Esophagus muscularis mucosa (tissue), 4 donors: ENCODE measurements around the gene SMCHD1. TPM values are rescaled to one million over a fixed set of nuclear protein-coding genes. Genes with fewer than 3 reads are reported as not detected.

Source experiments
- DNase-seq: peaks from one replicate; pipeline ENCODE4 v3.0.0-alpha.2; 2017; ENCODE audit errors: extremely low spot score
- H3K27ac ChIP-seq, 4 donors: fragments of 200-600 bp; sonication (generic); replicated peaks in 1 of 4; 1 replicate in 3 of 4; 2 replicates in 1 of 4; pipeline ENCODE4 v1.5.1; 2016 to 2019; ENCODE audit warnings: mild to moderate bottlenecking in 1 of 4
- H3K27me3 ChIP-seq, 4 donors: fragments of 200-600 bp; sonication (generic); one replicate each; pipeline versions ENCODE4 v1.5.1 to v1.6.0; 2016 to 2019
- H3K36me3 ChIP-seq, 4 donors: fragments of 200-600 bp; sonication (generic); one replicate each; pipeline ENCODE4 v1.5.1; 2016 to 2019
- H3K4me1 ChIP-seq, 4 donors: fragments of 200-600 bp; sonication (generic); one replicate each; pipeline ENCODE4 v1.5.1; 2016 to 2019
- H3K4me3 ChIP-seq, 4 donors: fragments of 200-600 bp; sonication (generic); 1 replicate in 2 of 4; 2 replicates in 2 of 4; pipeline ENCODE4 v1.5.1; 2016 to 2019; ENCODE audit warnings: mild to moderate bottlenecking in 4 of 4, moderate library complexity in 1 of 4
- H3K9me3 ChIP-seq, 4 donors: fragments of 200-600 bp; sonication (generic); 1 replicate in 3 of 4; 2 replicates in 1 of 4; pipeline ENCODE4 v1.5.1; 2016 to 2019
- EP300 ChIP-seq: sonication (generic); formaldehyde crosslinking; IDR thresholded peaks from one replicate; pipeline ENCODE4 v1.6.1; 2017; ENCODE audit warnings: antibody characterized with exemption
- POLR2A ChIP-seq: fragments of 450-650 bp; IDR thresholded peaks from one replicate; pipeline ENCODE4 v1.6.1; 2017; ENCODE audit warnings: antibody characterized with exemption, moderate library complexity, mild to moderate bottlenecking, low read depth
- POLR2AphosphoS5 ChIP-seq, 2 donors: sonication (generic); formaldehyde crosslinking; IDR thresholded peaks; one replicate each; pipeline ENCODE4 v1.6.1; 2017; ENCODE audit warnings: antibody characterized with exemption in 2 of 2
- WGBS: methylation state at CpG from one replicate; pipeline ENCODE4 v1.1.5; 2018; 5-methylcytosine and 5-hydroxymethylcytosine counted together
- intact Hi-C: fragments of 100-400 bp; cut with DNase I; formaldehyde crosslinking; loops from one replicate; pipeline ENCODE4 v1.15.1; 2023
- total RNA-seq, 4 donors: library from RNA; depleted of rRNA; stranded (reverse); fragments of >200 nt; gene quantifications; one replicate each; pipeline versions ENCODE4 v1.1.0 to v1.2.1, GENCODE V29; 2016
- TF ChIP-seq, protein P1 (sequence below), 3 experiments: fragments of 200-600 bp in 2 of 3; fragments of 450-650 bp in 1 of 3; sonication (generic) in 2 of 3; IDR thresholded peaks; one replicate each; pipeline ENCODE4 v1.5.1; 2017 to 2019; ENCODE audit warnings: antibody characterized with exemption in 3 of 3, mild to moderate bottlenecking in 2 of 3, moderate library complexity in 1 of 3

Gene SMCHD1
- total RNA-seq, 4 donors from 2014 or later, result 47.9 to 62.3 (median 58.2) TPM

DNA sequence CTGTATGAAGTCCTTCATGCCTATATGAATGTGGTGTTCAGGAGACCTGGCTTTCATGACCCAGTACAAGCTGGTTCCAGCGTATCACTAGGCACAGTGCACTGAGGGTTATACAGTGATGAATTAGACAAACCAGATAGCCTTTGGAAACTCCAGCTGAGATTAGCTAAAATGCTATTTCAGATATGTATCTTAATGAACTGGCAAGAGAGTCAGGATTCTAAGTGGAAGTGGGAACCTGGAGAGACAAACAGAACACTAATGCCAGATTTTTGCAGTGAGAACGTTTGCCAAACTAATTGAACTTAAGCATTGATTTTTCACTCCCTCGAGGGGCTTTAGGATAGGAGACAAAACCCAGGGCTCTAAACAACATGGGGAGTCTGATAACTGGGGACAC is 125.2 kb downstream of the SMCHD1 start:
- TF ChIP-seq EP300, result no peak
- no peak for TF ChIP-seq POLR2A
- TF ChIP-seq, protein P1, sequence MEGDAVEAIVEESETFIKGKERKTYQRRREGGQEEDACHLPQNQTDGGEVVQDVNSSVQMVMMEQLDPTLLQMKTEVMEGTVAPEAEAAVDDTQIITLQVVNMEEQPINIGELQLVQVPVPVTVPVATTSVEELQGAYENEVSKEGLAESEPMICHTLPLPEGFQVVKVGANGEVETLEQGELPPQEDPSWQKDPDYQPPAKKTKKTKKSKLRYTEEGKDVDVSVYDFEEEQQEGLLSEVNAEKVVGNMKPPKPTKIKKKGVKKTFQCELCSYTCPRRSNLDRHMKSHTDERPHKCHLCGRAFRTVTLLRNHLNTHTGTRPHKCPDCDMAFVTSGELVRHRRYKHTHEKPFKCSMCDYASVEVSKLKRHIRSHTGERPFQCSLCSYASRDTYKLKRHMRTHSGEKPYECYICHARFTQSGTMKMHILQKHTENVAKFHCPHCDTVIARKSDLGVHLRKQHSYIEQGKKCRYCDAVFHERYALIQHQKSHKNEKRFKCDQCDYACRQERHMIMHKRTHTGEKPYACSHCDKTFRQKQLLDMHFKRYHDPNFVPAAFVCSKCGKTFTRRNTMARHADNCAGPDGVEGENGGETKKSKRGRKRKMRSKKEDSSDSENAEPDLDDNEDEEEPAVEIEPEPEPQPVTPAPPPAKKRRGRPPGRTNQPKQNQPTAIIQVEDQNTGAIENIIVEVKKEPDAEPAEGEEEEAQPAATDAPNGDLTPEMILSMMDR (IDR thresholded peaks at IDR 0.05), result no peak
- TF ChIP-seq POLR2AphosphoS5 (IDR thresholded peaks at IDR 0.05), result no peak
- H3K36me3 ChIP-seq, result peaks cover 29 to 86% (median 60%) of the 10 kb centered on the region in 4 donors
- H3K9me3 ChIP-seq, result no peaks in the 10 kb centered on the region
- 83% methylated on average over 3 of the region's 3 CpGs for WGBS
- H3K4me3 ChIP-seq, result no peak overlapping the region
- intact Hi-C loops, result no loop called here
- H3K27me3 ChIP-seq, result no peaks in the 10 kb centered on the region
- no peak for DNase-seq
- no peaks in the 10 kb centered on the region for H3K4me1 ChIP-seq
- no peak overlapping the region for H3K27ac ChIP-seq

DNA sequence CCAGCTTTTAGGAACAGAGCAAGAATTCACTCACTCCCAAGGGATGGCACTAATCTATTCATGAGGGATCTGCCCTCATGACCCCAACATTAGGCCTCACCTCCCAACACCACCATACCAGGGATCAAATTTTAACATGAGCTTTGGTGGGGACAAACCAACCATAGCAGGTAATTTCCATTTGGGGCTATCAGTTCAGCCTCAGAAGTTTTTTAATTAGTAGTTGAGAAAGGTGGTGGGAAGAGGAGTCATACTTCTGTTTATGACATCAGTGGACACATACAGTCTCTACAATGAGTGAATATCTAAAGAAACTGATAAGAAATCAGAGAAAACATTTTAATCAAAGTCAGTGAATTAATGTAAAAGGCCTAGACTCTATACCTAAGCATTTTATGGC is 131.7 kb downstream of the SMCHD1 start:
- Histone ChIP-seq H3K27ac (no peak overlapping the region), H3K27me3 (no peaks in the 10 kb centered on the region), H3K9me3 (no peaks in the 10 kb centered on the region), H3K4me3 (no peak overlapping the region), H3K36me3 (peaks cover 15 to 88% (median 58%) of the 10 kb centered on the region in 4 donors), H3K4me1 (no peaks in the 10 kb centered on the region)
- intact Hi-C loops, result no loop called here
- TF ChIP-seq POLR2A (no peak), POLR2AphosphoS5 (IDR thresholded peaks at IDR 0.05) (no peak), EP300 (no peak)
- TF ChIP-seq, protein P1 (IDR thresholded peaks at IDR 0.05), result no peak
- DNase-seq, result no peak

DNA sequence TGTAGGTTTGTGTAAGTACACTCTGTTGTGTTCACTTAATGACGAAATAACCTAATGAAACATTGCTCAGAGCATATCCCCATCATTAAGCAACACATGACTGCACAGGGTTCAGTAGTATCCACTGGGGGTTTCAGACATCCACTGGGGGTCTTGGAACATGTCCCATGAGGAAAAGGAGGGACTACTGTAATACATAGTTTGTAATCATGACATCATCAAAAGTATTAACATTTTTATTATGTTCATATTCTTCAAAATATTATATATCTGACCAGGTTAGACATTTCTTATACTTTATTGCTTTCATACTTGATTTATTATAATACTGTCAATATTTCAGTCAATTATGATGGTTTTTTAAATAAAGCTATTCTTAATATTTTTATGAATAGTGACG is 136.9 kb downstream of the SMCHD1 start:
- WGBS, result 99% methylated on average over 2 of the region's 2 CpGs
- Histone ChIP-seq H3K4me3 (no peak overlapping the region), H3K9me3 (no peaks in the 10 kb centered on the region), H3K4me1 (no peaks in the 10 kb centered on the region), H3K36me3 (peaks cover 12 to 71% (median 49%) of the 10 kb centered on the region in 4 donors), H3K27ac (no peak overlapping the region), H3K27me3 (no peaks in the 10 kb centered on the region)
- TF ChIP-seq POLR2AphosphoS5 (IDR thresholded peaks at IDR 0.05), result no peak
- no peak for DNase-seq
- intact Hi-C loops, result no loop called here

DNA sequence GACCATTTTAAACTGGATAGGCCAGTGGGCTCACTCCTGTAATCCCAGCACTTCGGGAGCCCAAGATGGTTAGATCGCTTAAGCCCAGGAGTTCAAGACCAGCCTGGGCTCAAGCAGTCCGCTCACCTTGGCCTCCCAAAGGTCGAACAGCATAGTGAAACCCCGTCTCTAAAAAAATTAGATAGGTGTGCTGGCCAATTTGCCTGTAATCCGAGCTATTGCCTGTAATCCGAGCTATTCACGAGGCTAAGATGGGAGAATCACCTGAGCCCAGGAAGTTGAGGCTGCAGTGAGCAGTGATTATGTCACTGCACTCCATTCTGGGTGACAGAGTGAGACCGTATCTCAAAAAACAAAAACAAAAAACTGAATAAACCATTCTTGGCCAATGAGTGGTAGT is 138.6 kb downstream of the SMCHD1 start:
- H3K9me3 ChIP-seq, result no peaks in the 10 kb centered on the region
- H3K27me3 ChIP-seq, result no peaks in the 10 kb centered on the region
- no peak overlapping the region for H3K27ac ChIP-seq
- peaks cover 9 to 65% (median 43%) of the 10 kb centered on the region in 4 donors for H3K36me3 ChIP-seq
- TF ChIP-seq EP300 (no peak), POLR2A (no peak), POLR2AphosphoS5 (IDR thresholded peaks at IDR 0.05) (no peak)
- TF ChIP-seq, protein P1 (IDR thresholded peaks at IDR 0.05), result no peak
- H3K4me1 ChIP-seq, result no peaks in the 10 kb centered on the region
- no peak overlapping the region for H3K4me3 ChIP-seq
- DNase-seq, result no peak
- 98% methylated on average over 9 of the region's 9 CpGs for WGBS
- intact Hi-C loops, result no loop called here

DNA sequence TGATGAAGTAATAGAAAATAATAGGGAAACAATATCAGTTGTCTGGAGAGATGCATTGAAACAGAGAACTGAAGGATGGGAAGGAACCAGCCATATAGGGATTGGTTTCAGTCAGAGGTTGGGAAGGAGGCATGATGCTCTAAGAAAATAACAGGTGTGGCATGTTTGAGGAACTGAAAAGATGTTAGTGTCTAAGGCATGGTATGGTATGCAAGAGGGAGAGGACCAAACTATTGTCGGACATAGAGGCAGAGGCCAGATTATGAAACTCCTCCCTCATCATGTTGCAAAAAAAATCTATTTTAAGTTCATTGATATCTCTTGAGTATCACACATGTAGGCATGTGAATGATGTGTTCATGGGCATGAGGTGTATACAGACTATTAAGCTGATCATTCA is 142.4 kb downstream of the SMCHD1 start:
- intact Hi-C loops, result no loop called here
- H3K9me3 ChIP-seq, result no peaks in the 10 kb centered on the region
- H3K4me1 ChIP-seq, result no peaks in the 10 kb centered on the region
- no peak overlapping the region for H3K4me3 ChIP-seq
- 100% methylated on average over 1 of the region's 1 CpG for WGBS
- TF ChIP-seq POLR2AphosphoS5 (IDR thresholded peaks at IDR 0.05), result no peak
- TF ChIP-seq, protein P1 (IDR thresholded peaks at IDR 0.05), result no peak
- peaks cover 9 to 63% (median 41%) of the 10 kb centered on the region in 4 donors for H3K36me3 ChIP-seq
- DNase-seq, result no peak
- no peak overlapping the region for H3K27ac ChIP-seq
- no peaks in the 10 kb centered on the region for H3K27me3 ChIP-seq
